GM12878 (cell line): ENCODE data around the gene TRIM62.

Experiments used
- CTCF ChIP-seq, 3 experiments: IDR thresholded peaks in 2 of 3; conservative IDR thresholded peaks in 1 of 3; 2 replicates each; pipeline ENCODE4 v1.5.1; 2011; ENCODE audit warnings: low read depth in 3 of 3, low read length in 3 of 3, mild to moderate bottlenecking in 3 of 3, control low read depth in 2 of 3, moderate library complexity in 2 of 3, inconsistent platforms in 1 of 3, mixed read lengths in 1 of 3; ENCODE audit not compliant: control insufficient read depth in 2 of 3, insufficient read depth in 1 of 3; ENCODE audit errors: extremely low read depth in 1 of 3
- POLR2A ChIP-seq: IDR thresholded peaks from 2 replicates; pipeline ENCODE4 v1.6.1; 2011; ENCODE audit warnings: low read depth, mild to moderate bottlenecking, low read length
- POLR2AphosphoS2 ChIP-seq: IDR thresholded peaks from 2 replicates; pipeline ENCODE4 v1.6.1; 2011; ENCODE audit warnings: low read depth, mild to moderate bottlenecking, low read length, improper control_type of control experiment, moderate library complexity
- RBBP5 ChIP-seq: fragments of 200-600 bp; sonication (generic); conservative IDR thresholded peaks from 2 replicates; pipeline ENCODE4 v1.6.1; 2016
- SIN3A ChIP-seq: IDR thresholded peaks from 2 replicates; pipeline ENCODE4 v1.6.1; 2012; ENCODE audit warnings: low read depth, low read length, improper control_type of control experiment
- TAF1 ChIP-seq: IDR thresholded peaks from 2 replicates; pipeline ENCODE4 v1.6.1; 2011; ENCODE audit warnings: mild to moderate bottlenecking, low read depth, low read length, borderline replicate concordance
- USF2 ChIP-seq: IDR thresholded peaks from 2 replicates; pipeline ENCODE4 v1.6.1; 2011; ENCODE audit warnings: low read depth, low read length, improper control_type of control experiment, borderline replicate concordance
- ZNF384 ChIP-seq: IDR thresholded peaks from 2 replicates; pipeline ENCODE4 v1.6.1; 2012; ENCODE audit warnings: low read depth, mild to moderate bottlenecking, low read length, improper control_type of control experiment, borderline replicate concordance

- TF ChIP-seq POLR2AphosphoS2: no peak
- no peak for TF ChIP-seq CTCF (IDR thresholded peaks at IDR 0.05 in 2 of 3, conservative IDR thresholded peaks at IDR 0.05 in 1 of 3; ENCODE audit: control insufficient read depth in 2 of 3, extremely low read depth in 1 of 3, insufficient read depth in 1 of 3, low read depth in 3 of 3, low read length in 3 of 3)
- no peak for TF ChIP-seq USF2
- TF ChIP-seq RBBP5: no peak
- no peak for TF ChIP-seq ZNF384
- TF ChIP-seq POLR2A: no peak
- TF ChIP-seq SIN3A: no peak
- TF ChIP-seq TAF1: no peak
Measured at GRCh38 chr1:33175865-33176264, 6.0 kb downstream of the TRIM62 start.
